IMR-90 (cell line): ENCODE measurements around the gene ABCA5. TPM values are rescaled to one million over a fixed set of nuclear protein-coding genes. Genes with fewer than 3 reads are reported as not detected.
"Not testable (repeated sequence)": the region's sequence is repeated elsewhere in the genome, so short reads cannot be mapped to it uniquely, and the experiment has no call there.

Experiments used
- ATAC-seq: fragments of 200-7000 bp; cut with Tn5 transposase; 2 replicates; pipeline ENCODE4 v1.9.1; 2020; ENCODE audit warnings: low read depth, mild to moderate bottlenecking, moderate library complexity
- BruUV-seq: library from RNA; stranded (reverse); fragments of 400-500 nt; replicated peaks from 2 replicates; lab custom pipeline; 2021; lab: Mats Ljungman, UMichigan
- CTCF ChIA-PET: fragments of 300-600 bp; formaldehyde crosslinking; extraction: SDS; loops from one replicate; lab custom pipeline; 2021; ENCODE audit warnings: antibody characterized with exemption; lab: Yijun Ruan, JAX
- POLR2A ChIA-PET: fragments of 300-600 bp; sonication (Branson Sonifier 250); formaldehyde crosslinking; loops from one replicate; lab custom pipeline; 2022; ENCODE audit warnings: antibody characterized with exemption; ENCODE audit not compliant: unreplicated experiment; lab: Charles Lee
- DNase-seq: peaks from one replicate; pipeline ENCODE4 v3.0.0; 2013
- H2AFZ ChIP-seq: replicated peaks from 2 replicates; pipeline ENCODE3; 2013; ENCODE audit warnings: low read length, mild to moderate bottlenecking; ENCODE audit not compliant: poor library complexity
- H2AK5ac ChIP-seq: 2 replicates; pipeline ENCODE4 v1.6.1; 2013; ENCODE audit warnings: low read depth, low read length, inconsistent platforms
- H2AK9ac ChIP-seq: replicated peaks from 2 replicates; pipeline ENCODE3; 2013; ENCODE audit warnings: mild to moderate bottlenecking, low read depth, low read length, moderate library complexity; ENCODE audit not compliant: poor library complexity
- H2BK120ac ChIP-seq: 2 replicates; pipeline ENCODE4 v1.6.1; 2013; ENCODE audit warnings: low read depth, low read length, inconsistent platforms
- H2BK15ac ChIP-seq: 3 replicates; pipeline ENCODE4 v1.6.1; 2013; ENCODE audit warnings: low read depth, low read length, inconsistent platforms
- H2BK20ac ChIP-seq: 2 replicates; pipeline ENCODE4 v1.6.1; 2013; ENCODE audit warnings: low read depth, mild to moderate bottlenecking, inconsistent platforms, low read length, moderate library complexity
- H2BK5ac ChIP-seq: 2 replicates; pipeline ENCODE4 v1.6.1; 2013; ENCODE audit warnings: mild to moderate bottlenecking, low read depth, low read length, inconsistent platforms; ENCODE audit not compliant: poor library complexity, severe bottlenecking
- H3K14ac ChIP-seq: replicated peaks from 2 replicates; pipeline ENCODE4 v1.6.1; 2013; ENCODE audit warnings: low read depth, low read length, inconsistent platforms
- H3K18ac ChIP-seq: 2 replicates; pipeline ENCODE4 v1.6.1; 2013; ENCODE audit warnings: low read depth, low read length, control low read depth
- H3K23ac ChIP-seq: 2 replicates; pipeline ENCODE4 v1.6.1; 2013; ENCODE audit warnings: low read depth, low read length, inconsistent platforms
- H3K27ac ChIP-seq: 2 replicates; pipeline ENCODE4 v1.5.1; 2013; ENCODE audit warnings: mild to moderate bottlenecking, control low read depth, low read length; ENCODE audit not compliant: insufficient read depth
- H3K27me3 ChIP-seq: 2 replicates; pipeline ENCODE4 v1.6.1; 2013; ENCODE audit warnings: low read length; ENCODE audit not compliant: control insufficient read depth, insufficient read depth
- H3K36me3 ChIP-seq: 2 replicates; pipeline ENCODE4 v1.6.1; 2013; ENCODE audit warnings: low read length, mixed read lengths; ENCODE audit not compliant: control insufficient read depth, insufficient read depth
- H3K4ac ChIP-seq: 2 replicates; pipeline ENCODE4 v1.6.1; 2013; ENCODE audit warnings: low read depth, low read length, inconsistent platforms
- H3K4me1 ChIP-seq: 2 replicates; pipeline ENCODE4 v1.6.1; 2013; ENCODE audit warnings: low read length, mixed read lengths; ENCODE audit not compliant: control insufficient read depth, insufficient read depth
- H3K4me2 ChIP-seq: 2 replicates; pipeline ENCODE4 v1.6.1; 2013; ENCODE audit warnings: low read depth, mild to moderate bottlenecking, control low read depth, low read length, moderate library complexity
- H3K4me3 ChIP-seq: 2 replicates; pipeline ENCODE4 v1.5.1; 2013; ENCODE audit warnings: low read depth, mild to moderate bottlenecking, control low read depth, low read length, moderate library complexity; ENCODE audit not compliant: insufficient read depth
- H3K56ac ChIP-seq: 2 replicates; pipeline ENCODE4 v1.6.1; 2013; ENCODE audit warnings: low read length, inconsistent platforms; ENCODE audit not compliant: insufficient read depth; ENCODE audit errors: extremely low read depth
- H3K79me1 ChIP-seq, 2 experiments: 2 replicates each; pipeline ENCODE4 v1.6.1; 2013; ENCODE audit warnings: low read length in 2 of 2, inconsistent platforms in 1 of 2, low read depth in 1 of 2
- H3K9ac ChIP-seq: 2 replicates; pipeline ENCODE4 v1.6.1; 2013; ENCODE audit warnings: low read depth, low read length, control low read depth
- H3K9me1 ChIP-seq: 2 replicates; pipeline ENCODE4 v1.6.1; 2013; ENCODE audit warnings: low read length, inconsistent platforms; ENCODE audit not compliant: insufficient read depth
- H3K9me3 ChIP-seq: 2 replicates; pipeline ENCODE4 v1.6.1; 2013; ENCODE audit warnings: low read length; ENCODE audit not compliant: control insufficient read depth, insufficient read depth
- H4K20me1 ChIP-seq: 2 replicates; pipeline ENCODE4 v1.6.1; 2013; ENCODE audit warnings: low read length, inconsistent platforms; ENCODE audit not compliant: insufficient read depth
- H4K5ac ChIP-seq: 2 replicates; pipeline ENCODE4 v1.6.1; 2013; ENCODE audit warnings: mild to moderate bottlenecking, low read depth, low read length, control low read depth
- H4K8ac ChIP-seq, 2 experiments: 2 replicates each; pipeline ENCODE4 v1.6.1; 2013; ENCODE audit warnings: low read depth in 2 of 2, low read length in 2 of 2, control low read depth in 1 of 2, inconsistent platforms in 1 of 2
- H4K91ac ChIP-seq: 2 replicates; pipeline ENCODE4 v1.6.1; 2013; ENCODE audit warnings: low read depth, low read length, inconsistent platforms; ENCODE audit not compliant: insufficient read depth
- CEBPB ChIP-seq: IDR thresholded peaks from 2 replicates; pipeline ENCODE4 v1.6.1; 2012; ENCODE audit warnings: low read depth, low read length, improper control_type of control experiment
- CHD1 ChIP-seq: IDR thresholded peaks from 2 replicates; pipeline ENCODE4 v1.6.1; 2012; ENCODE audit warnings: low read depth, low read length, improper control_type of control experiment
- SMC3 ChIP-seq: fragments of 150-350 bp; IDR thresholded peaks from 2 replicates; pipeline ENCODE4 v1.6.1; 2016; ENCODE audit warnings: low read depth, mild to moderate bottlenecking, antibody characterized with exemption, low read length, moderate library complexity
- USF2 ChIP-seq: fragments of 150-350 bp; IDR thresholded peaks from 2 replicates; pipeline ENCODE4 v1.6.1; 2017; ENCODE audit warnings: mild to moderate bottlenecking, antibody characterized with exemption, low read length, low read depth
- WGBS, 2 experiments: methylation state at CpG; one replicate each; pipeline versions ENCODE4 v1.1.5 to v1.1.7; 2013; ENCODE audit warnings: missing lambda C conversion rate in 2 of 2; ENCODE audit not compliant: insufficient read length in 1 of 2; ENCODE audit errors: extremely low coverage in 2 of 2; 5-methylcytosine and 5-hydroxymethylcytosine counted together
- dilution Hi-C: fragments of 300-500 bp; cut with HindIII; formaldehyde crosslinking; loops from one replicate; pipeline ENCODE4 v1.14.3; 2018; ENCODE audit warnings: low sequenced_read_pairs; ENCODE audit not compliant: unreplicated experiment
- in situ Hi-C: fragments of 300-500 bp; cut with MboI; formaldehyde crosslinking; loops from 3 replicates; pipeline ENCODE4 v1.14.3; 2019; ENCODE audit warnings: low sequenced_read_pairs, inconsistent platforms, mixed read lengths
- intact Hi-C: fragments of 100-400 bp; cut with micrococcal nuclease; formaldehyde crosslinking; loops from 2 replicates; pipeline ENCODE4 v1.10.0; 2022
- polyA plus RNA-seq, 3 experiments: library from polyadenylated mRNA; depleted of rRNA; stranded (reverse); fragments of >200 nt; gene quantifications; 2 replicates each; pipeline ENCODE4 v1.2.3, GENCODE V29; 2012; ENCODE audit warnings: low replicate concordance in 1 of 3
- total RNA-seq: library from RNA; depleted of rRNA; stranded (reverse); fragments of >200 nt; gene quantifications from 2 replicates; pipeline ENCODE4 v1.2.3, GENCODE V29; 2012

The ABCA5 gene
- total and polyA plus RNA-seq, 2 of the 4 experiments (the other 2 are of a cell fraction): 1.3 to 2.3 TPM

GRCh38 chr17:69282002-69282401 lies 44.9 kb downstream of the ABCA5 start:
- no peak for ATAC-seq
- dilution Hi-C loops: no loop called here

GRCh38 chr17:69276279-69276678 lies 50.7 kb downstream of the ABCA5 start:
- H3K36me3 ChIP-seq, H3K79me1 ChIP-seq, H4K8ac ChIP-seq, H3K4ac ChIP-seq, BruUV-seq, H2AK9ac ChIP-seq, H3K27ac ChIP-seq, H4K20me1 ChIP-seq, H3K4me1 ChIP-seq, H4K5ac ChIP-seq, intact Hi-C loops, H2AFZ ChIP-seq, CTCF ChIA-PET, H3K4me2 ChIP-seq, H2AK5ac ChIP-seq, H3K56ac ChIP-seq, POLR2A ChIA-PET, H2BK5ac ChIP-seq, DNase-seq, H3K9me1 ChIP-seq, ATAC-seq, H3K9ac ChIP-seq, H2BK120ac ChIP-seq, H3K14ac ChIP-seq, H4K91ac ChIP-seq, H3K23ac ChIP-seq, H2BK20ac ChIP-seq, dilution Hi-C loops, in situ Hi-C loops, H3K4me3 ChIP-seq, H3K27me3 ChIP-seq, H3K18ac ChIP-seq, H2BK15ac ChIP-seq, H3K9me3 ChIP-seq: not testable (repeated sequence)
- no CpG with 5 or more reads among the region's 4 CpGs for WGBS, 2 experiments

More at GRCh38 chr17:69282002-69282401, 44.9 kb downstream of the ABCA5 start:
- H3K4me1 ChIP-seq: no peaks in the 10 kb centered on the region
- H4K8ac ChIP-seq: no peak overlapping the region
- H4K20me1 ChIP-seq: no peaks in the 10 kb centered on the region
- H4K5ac ChIP-seq: no peak overlapping the region
- no peaks in the 10 kb centered on the region for H3K36me3 ChIP-seq
- H3K23ac ChIP-seq: no peak overlapping the region
- H4K91ac ChIP-seq: no peak overlapping the region
- no peak overlapping the region for H2BK120ac ChIP-seq
- no peak overlapping the region for H3K14ac ChIP-seq
- H2AFZ ChIP-seq: no peak overlapping the region
- no peak overlapping the region for H3K4ac ChIP-seq
- no peak for DNase-seq
- no peak overlapping the region for H2BK5ac ChIP-seq
- no peaks in the 10 kb centered on the region for H3K9me3 ChIP-seq
- H3K27ac ChIP-seq: no peak overlapping the region
- no peak overlapping the region for H3K9ac ChIP-seq
- H3K27me3 ChIP-seq: no peaks in the 10 kb centered on the region
- H3K4me2 ChIP-seq: no peak overlapping the region
- no peak for TF ChIP-seq CEBPB
- no peak for TF ChIP-seq USF2
- no peak for TF ChIP-seq SMC3
- no peak for TF ChIP-seq CHD1
- H3K18ac ChIP-seq: no peak overlapping the region
- intact Hi-C loops (no loop called here), in situ Hi-C loops (no loop called here)
- H3K79me1 ChIP-seq: no peaks in the 10 kb centered on the region
- H2BK15ac ChIP-seq: no peak overlapping the region
- no peak overlapping the region for H2AK9ac ChIP-seq
- no peak overlapping the region for H3K4me3 ChIP-seq
- POLR2A ChIA-PET: no interaction called here
- no peaks in the 10 kb centered on the region for H3K9me1 ChIP-seq
- H2BK20ac ChIP-seq: no peak overlapping the region
- 100% methylated on average over 1 of the region's 3 CpGs; no CpG with 5 or more reads in 1 of the 2 experiments for WGBS, 2 experiments
- BruUV-seq: no TSS peak
- H3K56ac ChIP-seq: no peak overlapping the region
- H2AK5ac ChIP-seq: no peak overlapping the region
- CTCF ChIA-PET: no interaction called here
